Vagina (tissue), 2 donors: ENCODE data around the gene MYO1G.

ENCODE experiments used
- CTCF ChIP-seq, 3 experiments: fragments of 450-650 bp in 2 of 3; fragments of 200-600 bp in 1 of 3; sonication (generic) in 1 of 3; IDR thresholded peaks; one replicate each; pipeline ENCODE4 v1.5.1; 2017 to 2019; ENCODE audit warnings: antibody characterized with exemption in 3 of 3, mild to moderate bottlenecking in 2 of 3, moderate library complexity in 2 of 3
- POLR2A ChIP-seq, 2 donors: fragments of 450-650 bp; IDR thresholded peaks; one replicate each; pipeline ENCODE4 v1.6.1; 2017; ENCODE audit warnings: antibody characterized with exemption in 2 of 2, mild to moderate bottlenecking in 2 of 2, moderate library complexity in 2 of 2

- no peak for TF ChIP-seq CTCF (IDR thresholded peaks at IDR 0.05)
- no peak for TF ChIP-seq POLR2A (IDR thresholded peaks at IDR 0.05)
These were observed 13.9 kb downstream of the MYO1G start for GRCh38 chr7:44964831-44965440.
